Neuronal stem cell (in vitro differentiated cells): ENCODE results near the gene LGALS1.

Source experiments
- DNase-seq: peaks from one replicate; pipeline ENCODE4 v3.0.0-alpha.2; 2013; ENCODE audit warnings: low spot score
- H2AFZ ChIP-seq: one replicate; pipeline ENCODE4 v1.6.1; 2013; ENCODE audit warnings: mild to moderate bottlenecking, low read length, inconsistent platforms
- H2AK5ac ChIP-seq: 2 replicates; pipeline ENCODE4 v1.6.1; 2013; ENCODE audit warnings: low read depth, mild to moderate bottlenecking, inconsistent platforms, low read length, moderate library complexity, mixed read lengths
- H2BK120ac ChIP-seq: 2 replicates; pipeline ENCODE4 v1.6.1; 2013; ENCODE audit warnings: low read depth, mild to moderate bottlenecking, inconsistent platforms, low read length, moderate library complexity, mixed read lengths
- H2BK12ac ChIP-seq: one replicate; pipeline ENCODE4 v1.6.1; 2013; ENCODE audit warnings: low read length, inconsistent platforms
- H2BK15ac ChIP-seq: 2 replicates; pipeline ENCODE4 v1.6.1; 2013; ENCODE audit warnings: mild to moderate bottlenecking, low read length, inconsistent platforms, mixed read lengths
- H2BK5ac ChIP-seq: one replicate; pipeline ENCODE4 v1.6.1; 2013; ENCODE audit warnings: inconsistent platforms, mild to moderate bottlenecking, low read length, moderate library complexity
- H3K14ac ChIP-seq: one replicate; pipeline ENCODE4 v1.6.1; 2013; ENCODE audit warnings: low read length, inconsistent platforms
- H3K18ac ChIP-seq: 2 replicates; pipeline ENCODE4 v1.6.1; 2013; ENCODE audit warnings: low read length, inconsistent platforms
- H3K23ac ChIP-seq: 2 replicates; pipeline ENCODE4 v1.6.1; 2013; ENCODE audit warnings: low read depth, mild to moderate bottlenecking, mixed read lengths, low read length, inconsistent platforms; ENCODE audit not compliant: poor library complexity
- H3K27ac ChIP-seq: replicated peaks from 3 replicates; pipeline ENCODE4 v1.5.1; 2013; ENCODE audit warnings: low read length, inconsistent platforms
- H3K27me3 ChIP-seq, 3 experiments: 2 replicates each; pipeline ENCODE4 v1.6.1; 2013; ENCODE audit warnings: low read length in 3 of 3, mild to moderate bottlenecking in 2 of 3, inconsistent platforms in 1 of 3, low read depth in 1 of 3, mixed read lengths in 1 of 3, moderate library complexity in 1 of 3; ENCODE audit not compliant: control insufficient read depth in 3 of 3, insufficient read depth in 3 of 3
- H3K36me3 ChIP-seq, 2 donors: replicated peaks in 1 of 2; 2 replicates each; pipeline ENCODE4 v1.6.1; 2013; ENCODE audit warnings: low read length in 2 of 2; ENCODE audit not compliant: control insufficient read depth in 2 of 2, insufficient read depth in 2 of 2
- H3K4ac ChIP-seq: 2 replicates; pipeline ENCODE4 v1.6.1; 2013; ENCODE audit warnings: inconsistent platforms, mild to moderate bottlenecking, low read length, moderate library complexity
- H3K4me1 ChIP-seq, 2 donors: 1 replicate in 1 of 2; 2 replicates in 1 of 2; pipeline ENCODE4 v1.6.1; 2013; ENCODE audit warnings: low read length in 2 of 2, low read depth in 1 of 2; ENCODE audit not compliant: control insufficient read depth in 2 of 2, insufficient read depth in 1 of 2
- H3K4me2 ChIP-seq: one replicate; pipeline ENCODE4 v1.6.1; 2013; ENCODE audit warnings: mild to moderate bottlenecking, low read length, inconsistent platforms; ENCODE audit not compliant: insufficient read depth, poor library complexity, severe bottlenecking
- H3K4me3 ChIP-seq, 2 donors: 2 replicates each; pipeline ENCODE4 v1.5.1; 2013; ENCODE audit warnings: low read length in 2 of 2, mild to moderate bottlenecking in 2 of 2, inconsistent platforms in 1 of 2, moderate library complexity in 1 of 2
- H3K79me1 ChIP-seq: one replicate; pipeline ENCODE4 v1.6.1; 2013; ENCODE audit warnings: low read depth, mild to moderate bottlenecking, inconsistent platforms, low read length, moderate library complexity
- H3K9ac ChIP-seq: one replicate; pipeline ENCODE4 v1.6.1; 2013; ENCODE audit warnings: mild to moderate bottlenecking, low read depth, low read length, inconsistent platforms; ENCODE audit not compliant: poor library complexity
- H3K9me3 ChIP-seq, 2 donors: replicated peaks in 1 of 2; 2 replicates each; pipeline versions ENCODE3 to v1.6.1; 2013; ENCODE audit warnings: low read length in 2 of 2, mild to moderate bottlenecking in 2 of 2, inconsistent platforms in 1 of 2, low read depth in 1 of 2, mixed read lengths in 1 of 2, moderate library complexity in 1 of 2; ENCODE audit not compliant: control insufficient read depth in 2 of 2, insufficient read depth in 1 of 2
- H4K8ac ChIP-seq: one replicate; pipeline ENCODE4 v1.6.1; 2013; ENCODE audit warnings: low read depth, mild to moderate bottlenecking, inconsistent platforms, low read length, moderate library complexity
- H4K91ac ChIP-seq: one replicate; pipeline ENCODE4 v1.6.1; 2013; ENCODE audit warnings: low read length, low read depth, mild to moderate bottlenecking, inconsistent platforms; ENCODE audit not compliant: poor library complexity
- WGBS, 2 donors: extraction: QIAGEN DNeasy Blood & Tissue Kit; methylation state at CpG; one replicate each; pipeline ENCODE4 v1.1.7; 2013; ENCODE audit warnings: missing lambda C conversion rate in 2 of 2, mixed read lengths in 1 of 2; ENCODE audit not compliant: insufficient read length in 2 of 2, insufficient replicate concordance in 1 of 2; ENCODE audit errors: extremely low coverage in 2 of 2; 5-methylcytosine and 5-hydroxymethylcytosine counted together

LGALS1 gene

DNA sequence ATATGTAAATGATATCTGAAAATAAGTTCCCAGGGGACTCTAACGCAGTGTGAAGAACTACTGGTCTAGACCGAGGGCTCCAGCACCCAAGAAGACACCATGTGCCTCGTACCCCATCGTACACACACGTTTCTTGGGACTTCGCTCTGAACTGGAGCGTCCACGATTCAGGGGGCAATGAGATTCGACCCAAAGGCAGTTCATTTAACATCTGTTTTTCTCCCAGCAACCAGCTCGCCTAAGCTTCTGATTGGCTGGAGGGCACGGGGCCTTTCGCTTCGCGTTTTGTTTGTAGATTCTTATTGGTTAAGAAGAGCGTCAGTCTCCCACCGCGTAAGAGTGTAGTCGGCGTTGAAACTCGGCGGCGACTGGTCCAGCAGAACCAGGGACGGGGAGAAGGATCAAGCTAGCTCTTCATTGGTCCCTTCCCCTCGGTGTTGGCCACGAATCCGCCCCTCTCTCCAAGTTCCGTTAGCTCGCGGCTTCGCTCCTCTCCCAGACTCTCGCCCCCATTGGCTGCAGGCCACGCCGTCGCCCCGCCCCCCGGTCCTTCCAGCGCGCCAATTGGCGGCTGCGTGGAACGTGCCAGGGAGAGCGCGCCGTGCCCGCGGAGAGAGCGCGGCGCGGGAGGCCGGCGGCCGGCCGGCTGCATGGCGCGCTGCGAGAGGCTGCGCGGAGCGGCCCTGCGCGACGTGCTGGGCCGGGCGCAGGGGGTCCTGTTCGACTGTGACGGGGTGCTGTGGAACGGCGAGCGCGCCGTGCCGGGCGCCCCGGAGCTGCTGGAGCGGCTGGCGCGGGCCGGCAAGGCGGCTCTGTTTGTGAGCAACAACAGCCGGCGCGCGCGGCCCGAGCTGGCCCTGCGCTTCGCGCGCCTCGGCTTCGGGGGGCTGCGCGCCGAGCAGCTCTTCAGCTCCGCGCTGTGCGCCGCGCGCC is 17.0 kb upstream of the LGALS1 start, which contains the start of gene PDXP:
PDXP (plus strand) TSS at position 591 of the 933 bp plus-strand sequence; CDS start at position 651, 60 bp downstream.
- Histone ChIP-seq H2BK15ac (no peak within 1 kb of the TSS), H2AFZ (peak within 1 kb of the TSS; percentile 88), H3K23ac (peak within 1 kb of the TSS; percentile 58), H3K4ac (peak within 1 kb of the TSS; percentile 71), H3K4me1 (peaks cover 11 to 16% of the 10 kb centered on the region in 2 donors), H3K79me1 (peaks cover 11% of the 10 kb centered on the region), H3K4me3 (peak within 1 kb of the TSS; percentile 52 to 94), H4K91ac (no peak within 1 kb of the TSS), H3K27me3 (no peaks in the 10 kb centered on the region), H3K9me3 (no peaks in the 10 kb centered on the region), H4K8ac (no peak within 1 kb of the TSS), H2AK5ac (peak within 1 kb of the TSS; percentile 94), H3K14ac (peak within 1 kb of the TSS; percentile 94), H2BK12ac (no peak within 1 kb of the TSS), H3K18ac (peak within 1 kb of the TSS; percentile 92), H2BK5ac (no peak within 1 kb of the TSS), H3K4me2 (peak within 1 kb of the TSS; percentile 82), H3K36me3 (peaks cover 4 to 31% of the 10 kb centered on the region in 2 donors), H3K9ac (peak within 1 kb of the TSS; percentile 98), H3K27ac (peak within 1 kb of the TSS; percentile 43), H2BK120ac (no peak within 1 kb of the TSS)
- peak; percentile 99 for DNase-seq
- WGBS, 2 donors = no CpG with 5 or more reads among the region's 101 CpGs

DNA sequence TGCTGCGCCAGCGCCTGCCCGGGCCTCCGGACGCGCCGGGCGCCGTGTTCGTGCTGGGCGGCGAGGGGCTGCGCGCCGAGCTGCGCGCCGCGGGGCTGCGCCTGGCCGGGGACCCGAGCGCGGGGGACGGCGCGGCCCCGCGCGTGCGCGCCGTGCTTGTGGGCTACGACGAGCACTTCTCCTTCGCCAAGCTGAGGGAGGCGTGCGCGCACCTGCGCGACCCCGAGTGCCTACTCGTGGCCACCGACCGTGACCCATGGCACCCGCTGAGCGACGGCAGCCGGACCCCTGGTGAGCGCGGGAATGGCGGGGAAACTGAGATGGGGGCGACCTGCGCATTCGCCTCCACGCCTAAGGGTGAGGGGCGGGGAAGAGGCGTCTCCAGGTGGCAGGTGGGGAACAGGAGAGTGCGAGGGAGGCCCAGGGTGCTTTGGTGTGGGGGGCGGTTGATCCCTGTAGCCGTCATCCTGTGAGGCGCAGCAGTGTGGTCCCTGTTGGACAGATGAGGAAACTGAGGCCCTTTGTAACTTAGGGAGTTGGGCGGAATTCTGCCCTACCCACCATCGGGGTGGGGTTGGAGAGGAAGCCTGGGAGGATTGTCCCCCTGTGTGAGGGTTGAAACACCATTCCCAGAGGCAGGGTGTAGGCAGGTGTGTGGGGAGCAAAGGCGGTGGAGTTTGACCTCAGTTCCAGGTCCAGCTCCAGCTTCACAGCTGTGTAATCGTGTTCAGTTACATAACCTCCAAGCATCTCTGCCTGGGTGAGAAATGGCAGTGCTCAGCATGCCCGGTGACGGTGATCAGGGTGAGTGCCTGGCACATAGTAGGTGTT is 16.2 kb upstream of the LGALS1 start:
- DNase-seq = no peak
- WGBS, 2 donors = no CpG with 5 or more reads among the region's 68 CpGs
- H3K9me3 ChIP-seq = no peaks in the 10 kb centered on the region

DNA sequence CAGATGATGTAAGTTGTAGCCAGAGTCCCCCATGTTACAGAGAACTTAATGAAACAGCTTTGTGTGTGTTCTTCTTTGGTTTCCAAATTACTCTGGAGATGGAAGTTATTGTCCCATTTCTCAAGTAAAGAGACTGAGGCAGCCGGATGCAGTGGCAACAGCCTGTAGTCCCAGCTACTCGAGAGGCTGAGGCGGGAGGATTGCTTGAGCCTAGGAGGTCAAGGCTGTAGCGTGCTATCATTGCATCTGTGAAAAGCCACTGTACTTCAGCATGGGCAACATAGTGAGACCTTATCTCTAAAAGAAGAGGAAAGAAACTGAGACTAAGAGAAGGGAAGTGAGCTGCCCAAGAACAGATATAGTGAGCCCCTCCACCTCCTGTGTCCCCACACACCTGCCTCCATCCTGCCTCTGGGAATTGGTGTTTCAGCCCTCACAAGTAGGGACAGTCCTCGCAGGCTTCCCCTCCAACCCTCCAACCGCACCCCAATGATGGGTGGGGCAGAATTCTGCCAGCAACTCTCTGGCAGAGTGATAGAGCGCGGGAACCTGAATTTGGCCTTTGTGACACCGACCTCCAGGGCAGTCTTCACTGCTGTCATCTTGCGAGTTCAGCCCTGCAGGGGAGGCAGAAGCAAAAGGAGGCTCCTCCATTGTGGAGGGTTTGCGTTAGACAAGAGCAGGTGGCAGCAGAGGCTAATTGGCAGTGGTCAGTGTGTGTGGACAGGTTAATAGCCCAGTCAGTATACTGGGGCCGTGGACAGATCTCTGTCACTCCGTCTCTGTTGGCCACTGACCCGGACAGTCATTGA is 15.3 kb upstream of the LGALS1 start:
- Histone ChIP-seq H3K4me1 (peaks cover 11 to 16% of the 10 kb centered on the region in 2 donors), H3K14ac (no peak overlapping the region), H3K4me3 (peak overlapping the region; percentile 52 to 94), H3K4ac (no peak overlapping the region), H2BK15ac (no peak overlapping the region), H4K8ac (no peak overlapping the region), H4K91ac (no peak overlapping the region), H2BK5ac (peak overlapping the region; percentile 2), H3K36me3 (peaks cover 4 to 32% of the 10 kb centered on the region in 2 donors), H2BK12ac (no peak overlapping the region), H2AFZ (no peak overlapping the region), H2AK5ac (no peak overlapping the region), H2BK120ac (no peak overlapping the region), H3K27ac (no peak overlapping the region), H3K9ac (peak overlapping the region; percentile 98), H3K27me3 (no peaks in the 10 kb centered on the region), H3K9me3 (no peaks in the 10 kb centered on the region), H3K18ac (no peak overlapping the region), H3K4me2 (peak overlapping the region; percentile 82), H3K23ac (no peak overlapping the region), H3K79me1 (peaks cover 12% of the 10 kb centered on the region)
- no CpG with 5 or more reads among the region's 14 CpGs for whole genome bisulfite sequencing, 2 donors
- no peak for DNase-seq

More for the DNA sequence above, 16.2 kb upstream of the LGALS1 start:
- H2BK120ac ChIP-seq = no peak overlapping the region
- peak overlapping the region; percentile 92 for H3K18ac ChIP-seq
- peaks cover 4 to 26% of the 10 kb centered on the region in 2 donors for H3K36me3 ChIP-seq
- H3K4me1 ChIP-seq = peaks cover 11 to 16% of the 10 kb centered on the region in 2 donors
- no peak overlapping the region for H2BK15ac ChIP-seq
- no peak overlapping the region for H4K8ac ChIP-seq
- H2AFZ ChIP-seq = peak overlapping the region; percentile 88
- no peak overlapping the region for H3K27ac ChIP-seq
- peak overlapping the region; percentile 82 for H3K4me2 ChIP-seq
- peak overlapping the region; percentile 94 for H2AK5ac ChIP-seq
- no peak overlapping the region for H4K91ac ChIP-seq
- H3K79me1 ChIP-seq = peaks cover 11% of the 10 kb centered on the region
- H3K4me3 ChIP-seq = peak overlapping the region; percentile 52 to 94
- peak overlapping the region; percentile 94 for H3K14ac ChIP-seq
- peak overlapping the region; percentile 58 for H3K23ac ChIP-seq
- H2BK12ac ChIP-seq = no peak overlapping the region
- H3K4ac ChIP-seq = peak overlapping the region; percentile 71
- no peaks in the 10 kb centered on the region for H3K27me3 ChIP-seq
- no peak overlapping the region for H2BK5ac ChIP-seq
- peak overlapping the region; percentile 98 for H3K9ac ChIP-seq
